ENCODE measurements around the gene DARS1.

DNA sequence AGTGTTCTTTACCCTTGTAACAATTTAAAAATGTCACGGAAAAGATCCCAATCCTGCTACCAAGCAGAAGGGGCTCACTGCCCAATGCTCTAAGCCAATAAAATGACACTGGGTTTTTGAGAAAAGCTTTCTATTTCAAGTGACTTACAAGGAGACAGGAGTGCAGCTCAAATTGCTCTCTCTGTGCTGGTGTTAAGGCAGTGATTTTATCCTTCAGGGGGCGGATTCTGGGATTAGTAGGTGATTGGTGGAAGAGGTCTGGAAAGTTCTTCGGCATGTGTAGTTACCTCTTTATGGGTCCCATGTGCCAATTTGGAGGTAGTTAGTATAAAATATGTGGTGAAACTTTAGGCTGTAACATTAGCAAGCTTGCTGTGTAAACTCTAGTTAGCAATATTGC lies 81.8 kb downstream of the DARS1 start:
- TF ChIP-seq POLR2A (IDR thresholded peaks at IDR 0.05): no peak
- TF ChIP-seq, protein P1, sequence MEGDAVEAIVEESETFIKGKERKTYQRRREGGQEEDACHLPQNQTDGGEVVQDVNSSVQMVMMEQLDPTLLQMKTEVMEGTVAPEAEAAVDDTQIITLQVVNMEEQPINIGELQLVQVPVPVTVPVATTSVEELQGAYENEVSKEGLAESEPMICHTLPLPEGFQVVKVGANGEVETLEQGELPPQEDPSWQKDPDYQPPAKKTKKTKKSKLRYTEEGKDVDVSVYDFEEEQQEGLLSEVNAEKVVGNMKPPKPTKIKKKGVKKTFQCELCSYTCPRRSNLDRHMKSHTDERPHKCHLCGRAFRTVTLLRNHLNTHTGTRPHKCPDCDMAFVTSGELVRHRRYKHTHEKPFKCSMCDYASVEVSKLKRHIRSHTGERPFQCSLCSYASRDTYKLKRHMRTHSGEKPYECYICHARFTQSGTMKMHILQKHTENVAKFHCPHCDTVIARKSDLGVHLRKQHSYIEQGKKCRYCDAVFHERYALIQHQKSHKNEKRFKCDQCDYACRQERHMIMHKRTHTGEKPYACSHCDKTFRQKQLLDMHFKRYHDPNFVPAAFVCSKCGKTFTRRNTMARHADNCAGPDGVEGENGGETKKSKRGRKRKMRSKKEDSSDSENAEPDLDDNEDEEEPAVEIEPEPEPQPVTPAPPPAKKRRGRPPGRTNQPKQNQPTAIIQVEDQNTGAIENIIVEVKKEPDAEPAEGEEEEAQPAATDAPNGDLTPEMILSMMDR (IDR thresholded peaks at IDR 0.05): no peak
